GM12878 (cell line): ENCODE results near the gene CAMKMT. TPM values are rescaled to one million over a fixed set of nuclear protein-coding genes. Genes with fewer than 3 reads are reported as not detected.
A peak's percentile ranks its signal among the peaks of the same experiment; 100 is the strongest.

ENCODE experiments used
- ASH2L ChIP-seq: fragments of 300-600, 200-600 bp; sonication (generic); IDR thresholded peaks from 2 replicates; pipeline ENCODE4 v1.6.1; 2017; ENCODE audit warnings: low read depth, mild to moderate bottlenecking, borderline replicate concordance
- ATF7 ChIP-seq: fragments of 450-650 bp; IDR thresholded peaks from 2 replicates; pipeline ENCODE4 v1.6.1; 2016; ENCODE audit warnings: low read depth, mild to moderate bottlenecking
- BCLAF1 ChIP-seq: fragments of 450-650 bp; IDR thresholded peaks from 2 replicates; pipeline ENCODE4 v1.6.1; 2017; ENCODE audit warnings: antibody characterized with exemption, mild to moderate bottlenecking, moderate library complexity
- BHLHE40 ChIP-seq, 2 experiments: fragments of 450-650 bp in 1 of 2; IDR thresholded peaks; 2 replicates each; pipeline ENCODE4 v1.6.1; 2011 to 2017; ENCODE audit warnings: low read depth in 2 of 2, borderline replicate concordance in 1 of 2, improper control_type of control experiment in 1 of 2, low read length in 1 of 2, mild to moderate bottlenecking in 1 of 2
- CREB1 ChIP-seq: IDR thresholded peaks from 2 replicates; pipeline ENCODE4 v1.6.1; 2012; ENCODE audit warnings: low read depth, mild to moderate bottlenecking, inconsistent platforms
- FOXM1 ChIP-seq: IDR thresholded peaks from 2 replicates; pipeline ENCODE4 v1.6.1; 2012; ENCODE audit warnings: low read depth, mild to moderate bottlenecking, inconsistent platforms, low read length, moderate library complexity
- MEF2A ChIP-seq: IDR thresholded peaks from 2 replicates; pipeline ENCODE4 v1.6.1; 2011; ENCODE audit warnings: low read depth, mild to moderate bottlenecking, low read length, moderate library complexity; ENCODE audit not compliant: insufficient read depth
- MXI1 ChIP-seq: fragments of 150-350 bp; IDR thresholded peaks from 2 replicates; pipeline ENCODE4 v1.6.1; 2011; ENCODE audit warnings: low read depth, mild to moderate bottlenecking, inconsistent platforms, low read length, improper control_type of control experiment
- NFIC ChIP-seq: IDR thresholded peaks from 2 replicates; pipeline ENCODE4 v1.6.1; 2012; ENCODE audit warnings: low read depth, mild to moderate bottlenecking, inconsistent platforms, low read length, moderate library complexity
- NR2F1 ChIP-seq: fragments of 450-650 bp; conservative IDR thresholded peaks from 2 replicates; pipeline ENCODE4 v1.6.1; 2017; ENCODE audit warnings: mild to moderate bottlenecking
- PKNOX1 ChIP-seq: fragments of 450-650 bp; IDR thresholded peaks from 2 replicates; pipeline ENCODE4 v1.6.1; 2016; ENCODE audit warnings: mild to moderate bottlenecking
- RELB ChIP-seq: fragments of 450-650 bp; IDR thresholded peaks from 2 replicates; pipeline ENCODE4 v1.6.1; 2017; ENCODE audit warnings: low read depth, mild to moderate bottlenecking, moderate library complexity
- RUNX3 ChIP-seq: IDR thresholded peaks from 2 replicates; pipeline ENCODE4 v1.6.1; 2012; ENCODE audit warnings: low read length, inconsistent platforms
- TCF7 ChIP-seq: IDR thresholded peaks from 2 replicates; pipeline ENCODE4 v1.6.1; 2014; ENCODE audit warnings: antibody characterized with exemption, borderline replicate concordance
- polyA plus RNA-seq, 11 experiments: library from polyadenylated mRNA; depleted of rRNA in 4 of 11; unstranded in 6 of 11; stranded (reverse) in 5 of 11; fragments of >200 nt; fragmentation: Nextera tagmentation in 4 of 11; fragmentation: Illumina TruSeq in 1 of 11; extraction: Ambion mirVana in 4 of 11; extraction: Trizol in 1 of 11; gene quantifications; 1 replicate in 1 of 11; 2 replicates in 10 of 11; pipeline versions ENCODE4 v1.2.1 to v1.2.3, GENCODE V29; 2011 to 2016; ENCODE audit warnings: inconsistent platforms in 2 of 11, missing spikeins in 2 of 11, low read depth in 1 of 11
- total RNA-seq, 4 experiments: library from RNA; depleted of rRNA in 3 of 4; stranded (reverse); fragments of >200 nt in 3 of 4; fragmentation: Illumina TruSeq in 1 of 4; extraction: Trizol in 1 of 4; gene quantifications; 2 replicates each; pipeline versions ENCODE4 v1.2.1 to v1.2.3, GENCODE V29; 2013 to 2021

CAMKMT gene
- total and polyA plus RNA-seq, 10 of the 15 experiments (the other 5 are each of a cell fraction or from before 2014, with no cell fraction given), result 2.7 to 16.0 (median 11.8) TPM

- TF ChIP-seq BCLAF1 (no peak), MXI1 (no peak), TCF7 (no peak), CREB1 (0 out of 2 replicates have a peak, but pooled peaks have one; percentile 19), FOXM1 (0 out of 2 replicates have a peak, but pooled peaks have one; percentile 33), RUNX3 (peak; percentile 66; the same call in 1 of the 2 replicates), RELB (0 out of 2 replicates have a peak, but pooled peaks have one; percentile 22), NR2F1 (no peak), NFIC (peak; percentile 78; the same call in 1 of the 2 replicates), BHLHE40 (IDR thresholded peaks at IDR 0.05; ENCODE audit: borderline replicate concordance in 1 of 2, low read depth in 2 of 2, low read length in 1 of 2) (peak; percentile 28 to 45; a peak in 1 of 4 replicates), ASH2L (no peak), PKNOX1 (peak; percentile 40), MEF2A (peak; percentile 88), ATF7 (peak; percentile 65)
Observed at GRCh38 chr2:44651974-44652373, 290.2 kb downstream of the CAMKMT start (continued).
